Thoracic aorta (tissue), 2 donors: ENCODE measurements around the gene CLTA. TPM values are rescaled to one million over a fixed set of nuclear protein-coding genes. Genes with fewer than 3 reads are reported as not detected.

Source experiments
- ATAC-seq: fragments of 150-250 bp; one replicate; pipeline ENCODE4 v1.8.0; 2017; ENCODE audit warnings: low read depth; ENCODE audit not compliant: insufficient number of reproducible peaks, low FRiP score
- DNase-seq: peaks from one replicate; pipeline ENCODE4 v3.0.0-alpha.2; 2020; ENCODE audit warnings: low spot score
- H3K27ac ChIP-seq, 2 donors: fragments of 200-600 bp; sonication (generic); 1 replicate in 1 of 2; 2 replicates in 1 of 2; pipeline ENCODE4 v1.5.1; 2016; ENCODE audit warnings: mild to moderate bottlenecking in 2 of 2, moderate library complexity in 2 of 2
- H3K27me3 ChIP-seq: fragments of 200-600 bp; sonication (generic); replicated peaks from 2 replicates; pipeline ENCODE4 v1.6.0; 2016; ENCODE audit warnings: mild to moderate bottlenecking; ENCODE audit not compliant: insufficient read depth
- H3K36me3 ChIP-seq: fragments of 200-600 bp; sonication (generic); one replicate; pipeline ENCODE4 v1.5.1; 2016
- H3K4me1 ChIP-seq, 2 donors: fragments of 200-600 bp; sonication (generic); 1 replicate in 1 of 2; 2 replicates in 1 of 2; pipeline versions ENCODE4 v1.5.1 to v1.6.0; 2016; ENCODE audit warnings: low read depth in 2 of 2, mild to moderate bottlenecking in 1 of 2; ENCODE audit not compliant: control insufficient read depth in 1 of 2
- H3K4me3 ChIP-seq: fragments of 200-600 bp; sonication (generic); 2 replicates; pipeline ENCODE4 v1.5.1; 2016; ENCODE audit warnings: mild to moderate bottlenecking
- H3K9me3 ChIP-seq: fragments of 200-600 bp; sonication (generic); 2 replicates; pipeline ENCODE4 v1.5.1; 2016
- total RNA-seq, 2 donors: library from RNA; depleted of rRNA; stranded (reverse); fragments of >200 nt; gene quantifications; one replicate each; pipeline versions ENCODE4 v1.1.0 to v1.2.3, GENCODE V29; 2016
- TF ChIP-seq, protein P1 (sequence below): fragments of 200-600 bp; sonication (generic); IDR thresholded peaks from one replicate; pipeline ENCODE4 v1.5.1; 2019; ENCODE audit warnings: antibody characterized with exemption

CLTA gene
- total RNA-seq, 2 donors from 2014 or later, result 127 to 145 TPM

DNA sequence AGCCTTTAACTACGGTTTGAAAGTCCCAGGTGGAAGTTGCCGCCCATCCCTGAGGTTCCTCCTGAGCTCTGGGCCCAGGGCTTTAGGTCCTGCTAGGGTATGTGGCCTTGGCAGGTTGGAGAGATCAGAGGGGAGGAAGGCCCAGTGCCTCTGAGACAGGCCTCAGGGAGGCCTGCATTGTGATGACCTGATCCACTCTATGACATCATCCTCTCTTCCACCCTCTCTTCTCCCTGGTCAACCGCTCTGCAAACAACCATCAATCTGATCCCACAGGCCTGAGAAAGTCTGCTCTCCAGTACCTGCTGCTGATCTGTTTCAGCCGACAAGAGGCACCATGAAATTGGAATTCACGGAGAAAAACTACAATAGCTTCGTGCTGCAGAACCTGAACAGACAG, 21.6 kb upstream of the CLTA start, which contains the start of gene CCIN:
Gene CCIN (plus strand): TSS at position 223 of the 400 bp plus-strand sequence. CDS start 115 bp downstream, at position 338.
- DNase-seq, result no peak
- H3K4me3 ChIP-seq, result no peak within 1 kb of the TSS
- ATAC-seq, result no peak
- H3K4me1 ChIP-seq, result peaks cover 8 to 17% of the 10 kb centered on the region in 2 donors
- H3K27me3 ChIP-seq, result no peaks in the 10 kb centered on the region
- TF ChIP-seq, protein P1, sequence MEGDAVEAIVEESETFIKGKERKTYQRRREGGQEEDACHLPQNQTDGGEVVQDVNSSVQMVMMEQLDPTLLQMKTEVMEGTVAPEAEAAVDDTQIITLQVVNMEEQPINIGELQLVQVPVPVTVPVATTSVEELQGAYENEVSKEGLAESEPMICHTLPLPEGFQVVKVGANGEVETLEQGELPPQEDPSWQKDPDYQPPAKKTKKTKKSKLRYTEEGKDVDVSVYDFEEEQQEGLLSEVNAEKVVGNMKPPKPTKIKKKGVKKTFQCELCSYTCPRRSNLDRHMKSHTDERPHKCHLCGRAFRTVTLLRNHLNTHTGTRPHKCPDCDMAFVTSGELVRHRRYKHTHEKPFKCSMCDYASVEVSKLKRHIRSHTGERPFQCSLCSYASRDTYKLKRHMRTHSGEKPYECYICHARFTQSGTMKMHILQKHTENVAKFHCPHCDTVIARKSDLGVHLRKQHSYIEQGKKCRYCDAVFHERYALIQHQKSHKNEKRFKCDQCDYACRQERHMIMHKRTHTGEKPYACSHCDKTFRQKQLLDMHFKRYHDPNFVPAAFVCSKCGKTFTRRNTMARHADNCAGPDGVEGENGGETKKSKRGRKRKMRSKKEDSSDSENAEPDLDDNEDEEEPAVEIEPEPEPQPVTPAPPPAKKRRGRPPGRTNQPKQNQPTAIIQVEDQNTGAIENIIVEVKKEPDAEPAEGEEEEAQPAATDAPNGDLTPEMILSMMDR, result no peak
- no peaks in the 10 kb centered on the region for H3K36me3 ChIP-seq
- H3K27ac ChIP-seq, result no peak within 1 kb of the TSS
- no peaks in the 10 kb centered on the region for H3K9me3 ChIP-seq

DNA sequence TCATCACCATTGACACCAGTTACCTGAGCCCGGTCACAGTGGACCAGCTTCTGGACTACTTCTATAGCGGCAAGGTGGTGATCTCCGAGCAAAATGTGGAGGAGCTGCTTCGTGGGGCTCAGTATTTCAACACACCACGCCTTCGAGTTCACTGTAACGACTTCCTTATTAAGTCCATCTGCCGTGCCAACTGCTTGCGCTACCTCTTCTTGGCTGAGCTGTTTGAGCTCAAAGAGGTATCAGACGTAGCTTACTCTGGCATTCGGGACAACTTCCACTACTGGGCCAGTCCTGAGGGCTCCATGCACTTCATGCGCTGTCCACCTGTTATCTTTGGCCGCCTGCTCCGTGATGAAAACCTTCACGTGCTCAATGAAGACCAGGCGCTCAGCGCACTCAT, 21.0 kb upstream of the CLTA start:
- Histone ChIP-seq H3K27ac (no peak overlapping the region), H3K36me3 (no peaks in the 10 kb centered on the region), H3K27me3 (no peaks in the 10 kb centered on the region), H3K9me3 (no peaks in the 10 kb centered on the region), H3K4me3 (no peak overlapping the region), H3K4me1 (peaks cover 8 to 11% of the 10 kb centered on the region in 2 donors)
- TF ChIP-seq, protein P1, result no peak
- DNase-seq (no peak), ATAC-seq (no peak)

DNA sequence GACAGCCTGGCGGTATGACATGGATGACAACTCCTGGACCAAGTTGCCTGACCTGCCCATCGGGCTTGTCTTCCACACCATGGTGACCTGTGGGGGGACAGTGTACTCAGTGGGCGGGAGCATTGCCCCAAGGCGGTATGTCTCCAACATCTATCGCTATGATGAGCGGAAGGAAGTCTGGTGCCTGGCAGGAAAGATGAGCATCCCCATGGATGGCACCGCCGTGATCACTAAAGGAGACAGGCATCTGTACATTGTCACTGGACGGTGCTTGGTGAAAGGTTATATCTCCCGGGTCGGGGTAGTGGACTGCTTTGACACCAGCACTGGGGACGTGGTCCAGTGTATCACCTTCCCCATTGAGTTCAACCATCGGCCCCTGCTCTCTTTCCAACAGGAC, 20.2 kb upstream of the CLTA start:
- Histone ChIP-seq H3K4me3 (no peak overlapping the region), H3K9me3 (no peaks in the 10 kb centered on the region), H3K4me1 (peaks cover under 1 to 3% of the 10 kb centered on the region in 2 donors), H3K36me3 (no peaks in the 10 kb centered on the region), H3K27me3 (no peaks in the 10 kb centered on the region), H3K27ac (no peak overlapping the region)
- no peak for DNase-seq
- ATAC-seq, result no peak
- TF ChIP-seq, protein P1, result no peak

DNA sequence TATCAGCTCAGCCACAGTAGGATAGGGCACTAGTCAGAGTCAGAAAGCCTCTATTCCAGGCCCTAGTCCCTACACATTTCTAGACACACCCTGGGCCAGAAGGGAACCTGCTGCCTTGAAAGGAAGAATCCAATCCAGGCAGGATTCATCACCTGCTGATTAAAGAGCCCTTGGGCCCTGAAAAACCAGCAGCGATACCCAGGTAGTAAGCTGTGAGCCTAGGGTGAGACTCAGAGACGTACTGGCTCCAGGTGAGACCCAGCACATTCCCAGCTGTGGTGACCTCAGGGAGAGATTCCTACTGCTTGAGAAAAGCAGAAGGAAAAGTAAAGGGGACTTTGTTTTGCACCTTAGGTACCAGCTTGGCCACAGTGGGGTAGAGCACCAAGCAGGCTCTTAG, 16.9 kb upstream of the CLTA start:
- H3K9me3 ChIP-seq, result no peaks in the 10 kb centered on the region
- H3K4me1 ChIP-seq, result no peaks in the 10 kb centered on the region
- no peak overlapping the region for H3K4me3 ChIP-seq
- H3K36me3 ChIP-seq, result no peaks in the 10 kb centered on the region
- TF ChIP-seq, protein P1, result no peak
- no peak for ATAC-seq
- no peaks in the 10 kb centered on the region for H3K27me3 ChIP-seq
- DNase-seq, result no peak
- no peak overlapping the region for H3K27ac ChIP-seq

DNA sequence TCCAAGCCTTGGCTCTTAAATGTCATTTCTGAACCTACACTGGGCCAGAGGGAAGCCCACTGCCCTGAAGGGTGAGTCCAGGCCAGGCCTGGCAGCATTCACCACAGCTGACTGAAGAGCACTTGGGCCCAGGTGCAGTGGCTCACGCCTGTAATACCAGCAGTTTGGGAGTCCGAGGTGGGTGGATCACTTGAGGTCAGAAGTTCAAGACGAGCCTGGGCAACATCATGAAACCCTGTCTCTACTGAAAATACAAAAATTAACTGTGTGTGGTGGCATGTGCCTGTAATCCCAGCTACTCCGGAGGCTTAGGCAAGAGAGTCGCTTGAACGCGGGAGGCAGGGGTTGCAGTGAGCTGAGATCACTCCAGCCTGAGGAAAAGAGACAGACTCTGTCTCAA, 16.4 kb upstream of the CLTA start:
- Histone ChIP-seq H3K27ac (no peak overlapping the region), H3K27me3 (no peaks in the 10 kb centered on the region), H3K9me3 (no peaks in the 10 kb centered on the region), H3K4me3 (no peak overlapping the region), H3K36me3 (no peaks in the 10 kb centered on the region), H3K4me1 (no peaks in the 10 kb centered on the region)
- no peak for DNase-seq
- no peak for ATAC-seq
- TF ChIP-seq, protein P1, result no peak
